Activated T-cell treated with anti-CD3 and anti-CD28 coated beads for 24 hours (primary cell): ENCODE measurements around the gene LRRC73.
"Not testable (repeated sequence)": the region's sequence is repeated elsewhere in the genome, so short reads cannot be mapped to it uniquely, and the experiment has no call there.

Experiments used
- DNase-seq: peaks from one replicate; pipeline ENCODE4 v3.0.0-alpha.2; 2020; ENCODE audit warnings: low read depth

Gene LRRC73

DNA sequence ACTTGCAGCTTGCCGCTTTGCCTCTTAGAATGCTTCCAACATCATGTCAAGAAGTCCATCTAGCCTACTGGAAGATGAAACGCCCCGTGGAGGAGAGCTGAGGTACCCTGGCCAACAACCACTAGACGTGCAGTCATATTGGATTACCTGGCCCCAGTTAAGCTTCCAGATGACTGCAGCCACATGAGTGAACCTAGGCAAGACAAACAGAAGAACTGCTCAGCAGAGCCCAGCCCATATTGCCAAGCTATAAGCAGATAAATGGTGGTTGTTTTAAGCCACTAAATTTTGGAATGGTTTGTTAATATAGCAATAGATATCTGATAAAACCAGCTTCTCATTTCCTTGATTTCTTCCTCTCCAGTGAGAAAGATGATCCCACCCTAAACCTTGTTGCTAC lies 50.1 kb downstream of the LRRC73 start:
- DNase-seq: no peak

DNA sequence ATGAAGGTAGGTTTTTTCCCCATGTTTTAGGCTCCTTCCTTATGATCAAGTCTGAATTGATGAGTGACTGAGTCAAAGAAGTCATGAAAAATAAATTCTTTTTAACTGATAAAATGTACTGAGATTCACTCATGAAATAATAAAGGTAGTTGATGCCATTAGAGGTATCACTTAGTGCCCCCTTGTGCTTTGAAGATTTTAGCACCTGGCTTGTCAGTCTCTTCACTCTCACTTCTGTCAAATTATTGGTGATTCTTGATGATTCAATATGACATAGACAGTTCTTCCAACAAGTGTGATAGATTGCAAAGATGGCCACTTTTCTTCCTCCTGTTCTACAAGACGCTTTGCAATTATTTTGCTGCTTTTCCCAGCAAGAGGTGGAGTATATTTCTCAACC lies 50.6 kb downstream of the LRRC73 start:
- DNase-seq: no peak

DNA sequence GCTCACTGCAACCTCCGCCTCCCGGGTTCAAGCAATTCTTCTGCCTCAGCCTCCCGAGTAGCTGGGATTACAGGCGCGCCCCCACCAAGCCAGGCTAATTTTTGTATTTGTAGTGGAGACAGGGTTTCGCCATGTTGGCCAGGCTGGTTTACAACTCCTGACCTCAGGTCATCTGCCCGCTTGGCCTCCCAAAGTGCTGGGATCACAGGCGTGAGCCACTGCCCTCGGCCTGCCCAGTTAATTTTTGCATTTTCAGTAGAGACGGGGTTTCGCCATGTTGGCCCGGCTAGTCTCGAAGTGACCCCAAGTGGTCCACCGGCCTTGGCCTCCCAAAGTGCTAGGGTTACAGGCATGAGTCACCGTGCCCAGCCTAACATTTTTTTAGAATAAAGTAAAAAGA lies 52.0 kb downstream of the LRRC73 start:
- not testable (repeated sequence) for DNase-seq

GRCh38 chr6:43457643-43458042 lies 52.5 kb downstream of the LRRC73 start:
- DNase-seq: no peak
